Stimulated activated CD8-positive, alpha-beta memory T cell treated with anti-CD3 and anti-CD28 coated beads, Interleukin-2, amount 100 ng/mL, for 48 hours (primary cell): ENCODE data around the gene SETD7.

Experiments used
- DNase-seq, 2 donors: peaks; one replicate each; pipeline ENCODE4 v3.0.0-alpha.2; 2020; ENCODE audit warnings: low read depth in 2 of 2

The SETD7 gene

DNA sequence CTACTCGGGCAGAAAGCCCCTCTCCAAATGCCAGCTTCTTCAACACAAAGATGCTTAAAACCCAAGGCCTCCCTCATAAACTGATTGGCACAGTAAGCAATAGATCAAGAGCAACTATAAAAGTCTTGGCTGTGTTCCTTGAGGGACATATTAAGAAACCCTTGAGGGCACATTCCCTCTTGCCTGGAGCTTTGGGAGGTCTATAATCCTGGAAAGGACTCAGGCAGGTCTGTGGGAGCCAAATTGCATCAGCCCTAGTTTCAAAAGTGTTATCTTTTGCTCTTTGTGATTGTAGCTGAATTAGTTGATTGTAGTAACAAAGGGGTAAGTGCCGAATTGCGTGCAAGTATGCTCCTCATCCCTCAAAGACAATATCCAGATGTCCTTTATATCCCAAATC lies 18.6 kb upstream of the SETD7 start:
- no peak for DNase-seq

GRCh38 chr4:139568206-139568955 lies 12.4 kb upstream of the SETD7 start:
- no peak for DNase-seq

DNA sequence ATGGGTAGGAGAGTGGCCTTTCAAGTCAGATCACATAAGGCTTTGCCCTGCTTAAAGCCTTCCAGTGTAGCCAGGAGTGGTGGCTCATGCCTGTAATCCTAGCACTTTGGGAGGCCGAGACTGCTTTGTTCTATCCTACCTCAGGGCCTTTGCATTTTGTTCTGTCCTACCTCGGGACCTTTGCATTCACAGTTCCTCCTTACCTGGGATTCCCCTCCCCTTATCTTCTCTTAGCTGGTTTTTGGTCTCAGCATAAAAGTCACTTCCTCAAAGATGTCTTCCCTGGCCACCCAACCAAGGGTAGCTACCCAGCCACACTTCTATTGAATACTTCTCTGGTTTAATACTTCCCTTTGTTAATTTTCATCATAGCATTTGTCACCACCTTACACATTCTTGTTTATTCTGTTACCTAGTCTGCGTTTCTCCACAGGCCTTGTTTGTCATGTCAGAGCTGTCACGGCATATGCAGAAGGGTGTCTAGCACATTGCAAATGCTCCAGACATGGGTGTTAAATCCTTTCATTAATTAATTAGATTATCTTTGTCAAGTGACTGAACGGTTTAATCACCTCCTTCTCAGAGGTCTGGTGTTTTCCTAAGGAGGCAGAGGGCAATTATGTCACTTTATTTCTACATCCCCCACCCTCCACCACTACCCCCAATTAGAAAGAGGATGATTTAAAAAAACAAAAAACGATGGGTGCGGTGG lies 11.3 kb upstream of the SETD7 start:
- DNase-seq = no peak

- no peak for DNase-seq
Measured at GRCh38 chr4:139564502-139564901, 8.5 kb upstream of the SETD7 start.

- DNase-seq = no peak
Measured at GRCh38 chr4:139563515-139563914, 7.5 kb upstream of the SETD7 start.

DNA sequence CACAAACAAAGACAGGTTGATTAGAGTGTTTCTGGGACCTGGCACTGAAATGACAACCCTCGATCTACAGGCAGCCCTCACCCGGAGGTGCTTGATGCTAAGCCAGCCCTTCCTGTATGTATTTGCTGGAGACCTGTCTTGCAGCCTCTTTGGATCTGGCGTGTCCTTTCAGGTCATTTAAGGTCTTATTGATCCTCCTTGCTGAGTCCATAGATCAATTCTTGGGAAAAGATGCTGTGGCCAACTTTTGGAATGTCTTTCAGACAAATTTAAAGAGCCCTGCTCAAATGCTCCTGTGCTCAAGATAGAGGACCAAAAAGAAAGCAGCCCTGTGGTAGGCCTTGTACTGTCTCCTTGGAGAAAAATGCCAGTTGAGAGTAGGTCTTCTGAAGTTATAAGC lies 6.8 kb upstream of the SETD7 start:
- no peak for DNase-seq

DNA sequence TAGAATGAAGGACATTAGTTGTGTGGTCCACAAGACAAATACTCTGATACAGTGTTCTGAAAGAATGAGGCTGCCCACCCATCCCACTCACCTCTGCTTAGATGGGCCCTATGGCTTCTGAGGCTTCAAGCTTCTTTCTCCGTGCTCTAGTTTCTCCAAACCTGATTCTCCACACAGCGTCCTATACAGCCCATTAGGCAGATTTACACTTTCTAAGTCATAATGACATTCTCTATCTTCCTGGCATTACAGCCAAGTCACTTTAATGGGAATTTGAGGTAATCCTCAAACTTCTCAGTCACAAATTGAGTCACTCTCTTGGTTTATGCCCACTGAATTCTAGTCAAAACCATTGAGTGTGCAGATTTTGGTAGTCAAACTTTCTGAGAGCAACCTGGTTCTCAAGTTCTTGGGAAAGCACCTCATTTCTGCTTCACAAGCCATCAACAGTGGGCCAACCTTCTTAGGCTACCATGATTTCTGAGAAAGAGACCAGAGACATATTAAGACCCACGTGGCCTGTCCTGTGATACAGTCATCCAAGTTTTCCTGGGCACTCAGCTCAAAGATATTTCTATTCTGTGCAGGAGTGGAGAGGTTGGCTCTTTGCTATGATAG lies 6.2 kb upstream of the SETD7 start:
- DNase-seq = no peak

GRCh38 chr4:139560406-139561104 lies 4.5 kb upstream of the SETD7 start:
- DNase-seq = no peak

DNA sequence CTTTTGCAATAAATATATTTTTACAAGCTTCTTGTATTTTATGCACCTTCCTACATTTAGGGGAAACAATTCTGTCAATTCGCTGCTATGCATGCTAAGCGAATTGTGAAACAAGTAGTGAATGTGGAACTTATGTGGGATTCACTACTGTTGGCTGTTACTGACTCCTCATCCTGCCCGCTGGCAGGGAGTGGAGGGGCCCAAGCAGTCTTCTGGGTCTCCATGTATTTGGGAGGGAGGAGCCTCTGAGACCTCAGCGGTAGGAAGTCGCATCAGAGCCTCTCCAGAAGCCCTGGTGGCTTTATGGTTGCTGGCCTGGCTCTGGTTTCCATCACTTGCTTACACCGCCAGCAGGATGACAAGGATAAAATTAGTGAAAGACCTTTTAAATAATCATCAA lies 3.7 kb upstream of the SETD7 start:
- no peak for DNase-seq

- DNase-seq = no peak
Measured at GRCh38 chr4:139559089-139559479, 3.1 kb upstream of the SETD7 start.

- no peak for DNase-seq
Measured at GRCh38 chr4:139558235-139559088, 2.4 kb upstream of the SETD7 start.

GRCh38 chr4:139557556-139558110 lies 1.6 kb upstream of the SETD7 start:
- DNase-seq = no peak

DNA sequence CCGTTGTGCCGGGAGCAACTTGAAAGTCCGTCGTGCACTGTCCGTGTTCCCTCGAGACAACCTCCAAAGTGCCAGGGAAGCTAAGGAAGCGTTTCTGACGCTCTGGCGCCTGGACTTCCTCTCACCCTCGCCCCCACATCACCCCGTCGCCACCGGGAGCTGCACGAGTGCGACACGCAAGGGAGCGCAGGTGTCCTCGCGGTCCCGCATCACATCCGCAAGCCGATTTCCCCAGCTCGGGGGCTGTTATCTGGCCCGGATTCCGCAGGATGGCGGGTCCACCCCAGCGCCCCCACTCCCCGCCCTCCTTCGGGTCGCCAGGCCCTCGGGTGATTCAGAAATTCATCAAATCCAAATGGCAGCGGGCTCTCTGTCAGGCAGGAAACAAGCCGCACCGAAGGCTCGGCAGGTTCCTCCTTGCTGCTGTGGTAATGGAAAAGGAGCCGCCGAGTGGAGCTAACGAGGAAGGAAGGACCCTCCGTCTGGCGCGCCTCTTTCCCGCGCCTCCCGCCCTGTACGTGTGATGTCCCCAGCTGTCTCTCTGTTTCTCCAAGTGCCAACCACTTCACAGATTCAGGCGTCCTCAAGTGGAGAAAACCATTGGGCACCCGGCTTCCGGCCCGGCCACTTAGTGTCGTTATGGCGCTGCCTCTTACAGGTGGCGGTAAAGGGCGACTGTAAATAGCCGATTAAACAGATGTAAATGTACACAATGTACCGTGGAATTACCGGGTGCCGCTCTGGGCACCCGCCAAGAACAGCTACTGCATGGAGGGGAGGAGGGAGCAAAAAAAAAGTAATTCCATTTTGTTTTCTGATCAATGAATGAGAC lies 921 bp upstream of the SETD7 start:
- peak; percentile 26 to 27 for DNase-seq

- DNase-seq = no peak
Measured at GRCh38 chr4:139555705-139556070, 331 bp downstream of the SETD7 start.

DNA sequence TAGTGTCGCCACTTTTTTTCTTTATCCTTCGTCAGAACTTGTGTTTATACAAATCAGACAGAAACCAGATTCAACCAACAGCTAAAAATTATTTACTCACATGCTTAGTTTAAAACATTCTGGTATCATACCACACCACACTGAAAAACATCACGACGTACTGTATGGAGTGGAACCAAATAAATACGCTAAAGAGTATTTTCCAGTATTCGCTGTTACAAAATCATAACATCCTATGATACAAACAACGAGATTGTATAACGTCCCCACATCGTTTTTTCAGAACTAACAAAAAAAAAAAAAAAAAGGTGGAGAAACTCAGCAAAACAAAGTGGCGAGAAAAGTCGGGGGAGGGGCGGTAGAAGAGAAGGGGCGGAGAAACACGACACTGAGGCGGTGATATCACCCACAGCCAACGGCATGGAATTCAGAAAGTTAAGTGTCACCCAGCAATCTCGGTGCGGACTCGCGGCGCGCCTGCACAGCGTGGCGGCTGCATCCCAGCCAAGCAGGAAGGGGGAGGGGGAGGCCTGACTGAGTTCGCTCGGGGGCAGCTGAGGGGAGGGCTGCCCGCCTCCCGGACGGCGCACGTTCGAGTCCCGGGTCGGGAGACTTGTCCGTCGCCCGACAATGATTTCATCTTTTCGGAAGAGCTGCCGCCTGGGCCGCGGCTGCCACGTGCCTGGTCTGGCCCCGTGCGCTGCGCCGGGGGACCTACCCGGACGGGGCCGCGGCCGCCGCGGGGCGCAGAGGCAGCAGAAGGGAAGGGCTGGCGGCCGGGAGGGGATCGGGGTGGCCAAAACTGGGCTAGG lies 920 bp downstream of the SETD7 start:
- peak; percentile 41 to 47 for DNase-seq

GRCh38 chr4:139554642-139554892 lies 1.5 kb downstream of the SETD7 start:
- no peak for DNase-seq

DNA sequence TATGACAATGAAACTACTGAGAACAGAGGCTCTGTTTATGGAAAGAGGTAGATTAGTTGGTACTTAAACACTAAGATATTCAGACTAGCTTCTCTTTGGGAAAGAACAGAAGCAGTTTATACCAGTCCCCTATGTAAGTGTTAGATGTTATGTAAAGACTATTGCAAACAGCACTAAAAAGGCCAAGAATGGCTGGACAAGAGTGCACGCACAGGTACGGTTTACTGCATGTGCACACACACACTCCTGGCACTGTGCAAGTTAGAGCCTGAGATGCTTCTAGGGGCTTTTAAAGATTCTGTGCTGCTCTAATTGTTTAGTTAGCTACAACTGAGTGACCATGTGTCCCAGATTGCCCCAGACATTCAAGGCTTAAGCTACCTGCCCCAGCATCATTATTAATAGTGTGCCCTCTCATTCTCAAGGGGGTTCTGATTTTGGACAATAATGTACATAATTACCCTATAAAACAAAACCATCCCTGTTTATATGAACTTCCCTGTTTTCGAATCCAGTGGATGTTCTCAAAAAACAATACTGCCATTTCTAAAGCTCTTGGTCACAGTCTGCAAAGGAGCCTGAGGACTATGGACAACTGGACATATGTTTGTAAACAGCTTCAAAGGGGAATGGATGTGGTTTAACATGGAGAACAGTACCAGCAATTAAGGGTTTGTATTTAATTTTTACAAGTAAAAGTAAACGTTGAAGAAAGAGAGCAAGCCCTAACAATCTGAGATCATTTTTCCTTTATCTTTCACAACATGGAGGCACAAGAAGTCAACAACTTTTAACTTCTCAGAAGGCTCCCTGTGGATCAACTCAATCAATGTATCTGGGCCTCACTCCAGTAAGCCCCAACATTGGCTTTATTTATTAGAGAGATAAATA lies 2.0 kb downstream of the SETD7 start:
- no peak for DNase-seq

GRCh38 chr4:139552517-139553307 lies 3.3 kb downstream of the SETD7 start:
- DNase-seq = no peak
